ENCODE results near the gene B3GNT5. TPM values are rescaled to one million over a fixed set of nuclear protein-coding genes. Genes with fewer than 3 reads are reported as not detected.

Gene B3GNT5
- total and polyA plus RNA-seq, 9 of the 15 experiments (the other 6 are each of a cell fraction or from before 2014, with no cell fraction given): 8.8 to 23.8 (median 14.4) TPM

- TF ChIP-seq TFE3 (CRISPR knock-in tag; IDR thresholded peaks at IDR 0.05) (no peak), THRAP3 (IDR thresholded peaks at IDR 0.05; ENCODE audit: borderline replicate concordance) (no peak), SMARCE1 (IDR thresholded peaks at IDR 0.05) (peak; percentile 74), TAF9B (IDR thresholded peaks at IDR 0.05; ENCODE audit: partially characterized antibody) (peak; percentile 69), ZNF780A (CRISPR knock-in tag; IDR thresholded peaks at IDR 0.05) (no peak), KLF16 (IDR thresholded peaks at IDR 0.05) (no peak), JUND (IDR thresholded peaks at IDR 0.05; ENCODE audit: borderline replicate concordance, low read depth, low read length) (peak; percentile 79), JUND (tag; IDR thresholded peaks at IDR 0.05; ENCODE audit: borderline replicate concordance, low read depth, low read length) (peak; percentile 78; the same call in 2 of the 3 replicates), CXXC5 (CRISPR knock-in tag; IDR thresholded peaks at IDR 0.05) (peak; percentile 47; the same call in 1 of the 2 replicates), ESRRB (CRISPR knock-in tag; IDR thresholded peaks at IDR 0.05; ENCODE audit: borderline replicate concordance) (no peak), GTF3C2 (IDR thresholded peaks at IDR 0.05; ENCODE audit: borderline replicate concordance, extremely low read depth, insufficient read length) (no peak), ARNT (IDR thresholded peaks at IDR 0.05) (no peak), TAF1 (IDR thresholded peaks at IDR 0.05; ENCODE audit: control insufficient read depth, extremely low read depth, insufficient read depth, low read length, severe bottlenecking) (peak; percentile 23), FOSL1 (tag; conservative IDR thresholded peaks at IDR 0.05) (peak; percentile 71), PHF20 (IDR thresholded peaks at IDR 0.05; ENCODE audit: partially characterized antibody) (no peak), NR2C2 (CRISPR knock-in tag; IDR thresholded peaks at IDR 0.05) (no peak), NR2C2 (tag; IDR thresholded peaks at IDR 0.05) (peak; percentile 41; the same call in 1 of the 2 replicates), ETV6 (IDR thresholded peaks at IDR 0.05; ENCODE audit: borderline replicate concordance in 1 of 2, low read depth in 2 of 2, low read length in 1 of 2) (no peak), ETV6 (CRISPR knock-in tag; IDR thresholded peaks at IDR 0.05; ENCODE audit: borderline replicate concordance) (no peak), RERE (CRISPR knock-in tag; IDR thresholded peaks at IDR 0.05; ENCODE audit: borderline replicate concordance) (no peak)
These were observed 45.7 kb downstream of the B3GNT5 start (continued) for GRCh38 chr3:183298701-183299153.
